Pons (tissue), 1 donor: ENCODE results near the gene ELP1.
"Not testable (repeated sequence)": the region's sequence is repeated elsewhere in the genome, so short reads cannot be mapped to it uniquely, and the experiment has no call there.

ENCODE experiments used
- DNase-seq: peaks from one replicate; pipeline ENCODE4 v3.0.0-alpha.2; 2016; ENCODE audit warnings: low spot score

ELP1 gene

GRCh38 chr9:108854641-108855528, 79.0 kb downstream of the ELP1 start:
- no peak for DNase-seq

- no peak for DNase-seq
These were observed 79.8 kb downstream of the ELP1 start for GRCh38 chr9:108854094-108854493.

- DNase-seq, result no peak
These were observed 81.8 kb downstream of the ELP1 start for GRCh38 chr9:108852079-108852478.

GRCh38 chr9:108851138-108851537, 82.8 kb downstream of the ELP1 start:
- no peak for DNase-seq

GRCh38 chr9:108850293-108850897, 83.5 kb downstream of the ELP1 start:
- peak; percentile 55 for DNase-seq

- not testable (repeated sequence) for DNase-seq
These were observed 85.6 kb downstream of the ELP1 start for GRCh38 chr9:108848296-108848695.

- no peak for DNase-seq
These were observed 88.0 kb downstream of the ELP1 start for GRCh38 chr9:108845947-108846346.

GRCh38 chr9:108845507-108845906, 88.4 kb downstream of the ELP1 start:
- no peak for DNase-seq

- no peak for DNase-seq
These were observed 89.1 kb downstream of the ELP1 start for GRCh38 chr9:108844856-108845255.

GRCh38 chr9:108844391-108844790, 89.5 kb downstream of the ELP1 start:
- no peak for DNase-seq

- DNase-seq, result no peak
These were observed 91.2 kb downstream of the ELP1 start for GRCh38 chr9:108842610-108843295.

- not testable (repeated sequence) for DNase-seq
These were observed 94.4 kb downstream of the ELP1 start for GRCh38 chr9:108839561-108839960.

GRCh38 chr9:108838017-108838416, 95.9 kb downstream of the ELP1 start:
- DNase-seq, result no peak

- DNase-seq, result no peak
These were observed 96.4 kb downstream of the ELP1 start for GRCh38 chr9:108837530-108837929.

- no peak for DNase-seq
These were observed 97.1 kb downstream of the ELP1 start for GRCh38 chr9:108836781-108837180.

- no peak for DNase-seq
These were observed 97.6 kb downstream of the ELP1 start for GRCh38 chr9:108836319-108836718.

GRCh38 chr9:108835831-108836230, 98.1 kb downstream of the ELP1 start:
- DNase-seq, result no peak

GRCh38 chr9:108834959-108835665, 98.8 kb downstream of the ELP1 start:
- peak; percentile 20 for DNase-seq

GRCh38 chr9:108832179-108832500, 101.8 kb downstream of the ELP1 start:
- DNase-seq, result no peak

- no peak for DNase-seq
These were observed 102.3 kb downstream of the ELP1 start for GRCh38 chr9:108831496-108832178.

- no peak for DNase-seq
These were observed 103.7 kb downstream of the ELP1 start for GRCh38 chr9:108830272-108830671.

GRCh38 chr9:108823829-108824228, 110.1 kb downstream of the ELP1 start:
- no peak for DNase-seq
